ENCODE data around the gene TCF12.

Gene TCF12

DNA sequence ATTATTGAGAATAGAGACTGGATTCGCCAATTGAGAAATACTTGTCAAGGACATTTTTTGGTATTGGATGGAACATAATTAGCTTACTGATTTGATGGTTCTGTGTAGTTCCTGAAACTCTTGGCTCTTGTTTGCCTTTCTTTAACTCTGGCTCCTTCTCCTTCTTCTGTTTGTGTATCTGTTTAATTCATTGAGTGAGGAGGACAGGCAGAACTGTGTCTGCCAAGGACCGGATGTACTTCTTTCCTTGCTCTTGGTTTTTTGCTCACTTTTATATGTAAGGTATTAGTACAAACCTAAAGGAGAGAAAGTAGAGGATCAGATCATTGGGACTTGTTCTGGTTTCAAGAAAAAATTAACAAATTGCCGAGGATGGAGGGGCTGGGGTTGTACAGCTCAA is 48.9 kb downstream of the TCF12 start:
- no peak for DNase-seq (ENCODE audit: extremely low read depth, low read depth)
- TF ChIP-seq, protein P1, sequence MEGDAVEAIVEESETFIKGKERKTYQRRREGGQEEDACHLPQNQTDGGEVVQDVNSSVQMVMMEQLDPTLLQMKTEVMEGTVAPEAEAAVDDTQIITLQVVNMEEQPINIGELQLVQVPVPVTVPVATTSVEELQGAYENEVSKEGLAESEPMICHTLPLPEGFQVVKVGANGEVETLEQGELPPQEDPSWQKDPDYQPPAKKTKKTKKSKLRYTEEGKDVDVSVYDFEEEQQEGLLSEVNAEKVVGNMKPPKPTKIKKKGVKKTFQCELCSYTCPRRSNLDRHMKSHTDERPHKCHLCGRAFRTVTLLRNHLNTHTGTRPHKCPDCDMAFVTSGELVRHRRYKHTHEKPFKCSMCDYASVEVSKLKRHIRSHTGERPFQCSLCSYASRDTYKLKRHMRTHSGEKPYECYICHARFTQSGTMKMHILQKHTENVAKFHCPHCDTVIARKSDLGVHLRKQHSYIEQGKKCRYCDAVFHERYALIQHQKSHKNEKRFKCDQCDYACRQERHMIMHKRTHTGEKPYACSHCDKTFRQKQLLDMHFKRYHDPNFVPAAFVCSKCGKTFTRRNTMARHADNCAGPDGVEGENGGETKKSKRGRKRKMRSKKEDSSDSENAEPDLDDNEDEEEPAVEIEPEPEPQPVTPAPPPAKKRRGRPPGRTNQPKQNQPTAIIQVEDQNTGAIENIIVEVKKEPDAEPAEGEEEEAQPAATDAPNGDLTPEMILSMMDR (IDR thresholded peaks at IDR 0.05; ENCODE audit: low read depth, low read length) = no peak

DNA sequence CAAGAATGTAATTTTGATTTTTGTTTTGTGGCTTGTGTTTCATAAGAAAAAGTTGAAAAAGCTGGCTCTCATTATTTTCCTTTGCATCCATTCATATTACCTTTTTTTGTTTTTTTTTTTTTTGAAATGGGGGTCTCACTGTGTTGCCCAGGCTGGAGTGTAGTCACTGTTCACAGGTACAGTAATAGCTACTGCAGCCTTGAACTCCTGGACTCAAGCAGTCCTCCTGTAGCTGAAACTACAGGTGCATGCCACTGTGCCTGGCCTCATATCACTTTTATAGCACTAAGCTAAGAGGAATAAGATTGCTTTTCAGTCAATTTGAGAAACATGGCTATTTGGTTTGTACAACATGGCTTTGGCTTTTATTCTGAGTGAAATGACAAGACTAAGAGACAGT is 49.8 kb downstream of the TCF12 start:
- TF ChIP-seq, protein P1 (IDR thresholded peaks at IDR 0.05; ENCODE audit: low read depth, low read length) = no peak

DNA sequence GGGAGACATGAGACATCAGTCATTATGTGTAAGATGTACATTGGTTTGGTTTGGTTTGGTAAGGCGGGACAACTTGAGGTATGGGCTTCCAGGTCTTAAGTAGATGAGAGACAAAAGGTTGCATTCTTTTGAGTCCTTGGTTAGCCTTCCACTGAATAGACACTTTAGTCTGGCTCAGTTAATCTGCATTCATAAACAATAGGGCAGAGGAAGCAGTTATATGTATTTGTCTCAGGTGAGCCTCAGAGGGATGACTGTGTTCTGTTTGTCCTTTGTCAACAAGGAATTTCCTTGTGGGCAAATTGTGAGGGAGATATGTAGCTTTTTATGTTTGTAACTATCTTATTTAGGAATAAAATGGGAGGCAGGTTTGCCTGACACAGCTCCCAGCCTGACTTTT is 50.4 kb downstream of the TCF12 start:
- TF ChIP-seq, protein P1 (IDR thresholded peaks at IDR 0.05; ENCODE audit: low read depth, low read length) = no peak
- no peak for DNase-seq (ENCODE audit: extremely low read depth, low read depth)

More for the DNA sequence above, 49.8 kb downstream of the TCF12 start:
- no peak for DNase-seq (ENCODE audit: extremely low read depth, low read depth)

DNA sequence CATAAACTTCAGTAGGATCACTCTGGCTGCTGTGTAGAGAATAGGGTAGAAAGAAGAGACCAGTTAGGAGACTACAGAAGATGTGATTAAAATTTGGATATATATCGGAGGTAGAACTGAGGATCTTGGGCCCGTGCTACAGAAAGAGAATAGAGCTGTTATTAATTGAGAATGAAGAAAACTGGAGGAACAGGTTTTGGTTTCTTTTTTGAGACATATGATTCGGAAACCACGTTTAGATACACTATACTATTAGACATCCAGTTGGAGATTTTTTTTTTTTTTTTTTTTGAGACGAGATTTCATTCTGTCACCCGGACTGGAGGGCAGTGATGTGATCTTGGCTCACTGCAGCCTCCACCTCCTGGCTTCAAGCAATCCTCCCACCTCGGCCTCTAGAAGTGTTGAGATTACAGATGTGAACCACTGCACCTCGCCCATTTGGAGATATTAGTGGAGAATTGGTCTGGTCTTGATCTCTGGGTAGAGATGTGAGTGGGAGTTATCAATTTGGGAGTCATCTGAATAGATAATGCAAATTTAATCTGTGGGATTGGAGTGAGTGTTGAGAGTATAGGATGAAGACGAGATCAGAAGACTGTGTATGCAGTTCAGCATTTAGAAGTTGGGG is 50.9 kb downstream of the TCF12 start:
- no peak for DNase-seq (ENCODE audit: extremely low read depth, low read depth)
- TF ChIP-seq, protein P1 (IDR thresholded peaks at IDR 0.05; ENCODE audit: low read depth, low read length) = no peak

DNA sequence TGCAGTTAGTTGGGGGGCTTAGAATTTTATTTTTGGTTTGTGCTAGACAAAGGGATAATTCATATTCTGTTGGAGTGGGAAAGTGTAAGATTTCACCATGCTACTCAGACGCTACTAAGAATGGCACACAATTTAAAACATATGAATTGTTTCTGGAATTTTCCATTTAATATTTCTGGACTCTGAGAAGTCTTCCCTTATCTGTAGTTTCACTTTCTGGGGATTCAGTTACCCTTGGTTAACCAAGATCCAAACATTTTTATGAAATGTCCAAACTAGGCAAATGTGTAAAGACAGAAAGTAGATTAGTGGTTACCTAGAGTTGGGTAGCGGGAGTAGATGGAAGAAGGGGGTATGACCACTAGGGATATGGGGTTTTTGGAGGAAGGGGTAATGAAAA is 53.1 kb downstream of the TCF12 start:
- TF ChIP-seq, protein P1 (IDR thresholded peaks at IDR 0.05; ENCODE audit: low read depth, low read length) = no peak
- DNase-seq (ENCODE audit: extremely low read depth, low read depth) = no peak

DNA sequence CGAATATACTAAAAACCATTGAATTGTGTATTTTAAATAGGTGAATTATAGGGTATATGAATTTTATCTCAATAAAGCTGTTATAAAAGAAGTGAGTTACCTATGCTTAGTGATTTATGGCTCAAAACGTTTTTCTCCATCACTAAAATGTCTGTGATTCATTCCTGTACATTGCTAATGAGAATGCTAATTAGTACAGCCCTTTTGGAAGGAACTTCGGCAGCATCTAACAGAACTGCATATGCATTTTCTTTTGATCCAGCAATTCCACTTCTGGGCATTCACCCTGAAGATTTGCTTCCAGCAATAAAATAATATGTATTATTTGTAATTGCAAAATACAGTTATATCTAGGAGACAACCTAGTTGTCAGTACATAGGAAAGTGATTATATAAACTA is 53.6 kb downstream of the TCF12 start:
- TF ChIP-seq, protein P1 (IDR thresholded peaks at IDR 0.05; ENCODE audit: low read depth, low read length) = no peak
- no peak for DNase-seq (ENCODE audit: extremely low read depth, low read depth)

DNA sequence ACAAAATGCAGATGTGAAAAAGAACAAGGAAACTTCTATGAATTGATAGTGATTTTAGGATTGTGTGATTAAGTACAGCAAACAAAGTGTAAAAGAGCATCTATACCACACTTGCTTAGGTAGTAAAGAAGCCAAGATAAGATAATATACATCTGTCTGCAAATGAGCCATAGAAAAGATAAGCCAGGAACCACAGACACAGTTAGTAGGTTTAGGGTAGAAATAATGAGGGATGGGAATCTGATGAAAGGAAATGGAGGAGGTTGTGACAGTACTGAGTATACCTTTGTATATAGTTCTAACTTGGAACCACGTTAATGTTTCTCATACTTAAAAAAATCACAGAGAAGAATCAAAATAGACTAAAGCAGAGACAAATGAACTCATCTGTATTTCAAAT is 54.0 kb downstream of the TCF12 start:
- no peak for DNase-seq (ENCODE audit: extremely low read depth, low read depth)
- TF ChIP-seq, protein P1 (IDR thresholded peaks at IDR 0.05; ENCODE audit: low read depth, low read length) = no peak

Data from AG09319 (cell line).